Right forelimb (tissue), 1 donor: ENCODE measurements around the gene CFAP20DC.
"Not testable (repeated sequence)": the region's sequence is repeated elsewhere in the genome, so short reads cannot be mapped to it uniquely, and the experiment has no call there.

ENCODE experiments used
- DNase-seq: peaks from one replicate; pipeline ENCODE4 v3.0.0-alpha.2; 2018

CFAP20DC gene

DNA sequence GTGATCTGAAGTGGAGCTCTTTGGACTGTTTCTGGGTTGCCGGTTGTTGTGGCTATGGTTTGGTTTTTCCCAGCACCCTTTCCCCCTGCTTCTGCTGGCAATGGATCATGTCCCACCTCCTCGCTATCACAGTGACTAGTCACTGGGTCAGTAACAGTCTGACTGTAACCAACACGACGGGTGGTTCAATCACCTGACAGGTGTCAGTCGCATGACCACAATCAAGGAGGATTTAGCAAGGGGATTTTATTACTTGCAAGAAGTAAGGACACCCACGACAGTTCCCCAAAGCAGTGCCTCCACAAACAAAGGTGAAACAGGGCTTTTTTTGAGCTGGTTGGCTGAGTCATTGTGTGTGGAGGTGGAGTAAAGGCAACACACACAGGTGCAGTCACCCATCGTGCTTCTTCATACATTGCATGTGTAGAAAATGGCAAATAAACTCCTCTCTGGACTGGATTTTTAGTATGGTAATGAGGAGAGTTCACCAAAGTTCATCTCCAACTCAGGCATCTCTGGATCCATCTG is 324.4 kb downstream of the CFAP20DC start:
- no peak for DNase-seq

DNA sequence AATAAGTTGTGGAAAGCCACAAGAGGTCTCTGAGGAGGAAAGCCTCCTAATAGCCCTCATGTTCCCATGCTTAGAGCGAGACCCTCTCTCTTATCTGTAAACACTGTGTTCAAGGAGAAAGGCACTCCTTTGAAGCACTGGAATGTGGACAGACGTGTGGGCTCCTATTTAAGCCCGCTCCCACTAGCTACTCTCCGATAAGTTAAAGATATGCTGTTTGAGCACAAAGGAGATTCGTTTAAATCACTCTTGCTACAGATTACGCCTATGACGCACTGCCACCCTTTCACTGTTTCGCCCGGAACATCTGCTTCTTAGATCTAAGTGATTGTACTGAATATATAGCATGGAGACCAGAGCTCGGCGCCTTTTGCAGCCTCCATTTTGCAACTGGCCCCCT is 325.5 kb downstream of the CFAP20DC start:
- DNase-seq, result no peak

DNA sequence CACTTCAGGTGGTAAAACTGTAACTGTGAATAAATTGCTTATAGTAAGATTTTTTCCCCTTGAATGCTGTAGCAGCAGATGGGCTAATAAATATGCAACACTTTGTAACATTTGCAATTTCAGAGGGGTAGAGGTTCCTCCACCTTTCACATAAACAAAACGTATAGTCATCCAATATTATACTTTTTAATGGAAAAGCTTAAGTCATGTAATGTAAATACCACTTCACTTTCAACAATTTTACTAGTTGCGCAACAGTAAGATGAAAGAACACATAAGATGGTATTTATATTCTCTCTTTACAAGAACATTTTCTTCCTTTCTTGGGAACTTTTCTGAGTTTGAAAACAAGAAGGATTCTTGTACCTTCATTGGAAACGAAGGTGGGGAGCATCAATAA is 326.7 kb downstream of the CFAP20DC start:
- no peak for DNase-seq

DNA sequence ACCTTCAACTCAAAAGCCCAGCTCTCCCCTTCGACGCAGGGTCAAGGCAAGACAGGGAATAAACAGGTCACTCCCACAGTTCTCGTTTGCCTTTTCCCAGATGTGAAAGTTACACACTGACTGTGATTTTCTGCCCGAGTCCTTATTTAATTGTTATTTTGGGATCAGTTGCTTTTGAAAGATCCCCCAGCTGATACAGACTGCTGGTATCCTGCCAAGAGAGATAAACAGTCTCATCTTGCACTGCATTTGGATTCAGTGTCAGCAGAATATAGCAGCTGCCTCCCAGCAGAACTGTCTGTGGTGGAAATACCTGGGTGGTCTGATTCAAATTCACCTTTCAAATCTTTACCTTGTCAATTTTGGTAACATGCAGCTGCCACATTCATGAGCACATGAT is 327.3 kb downstream of the CFAP20DC start:
- DNase-seq, result no peak

DNA sequence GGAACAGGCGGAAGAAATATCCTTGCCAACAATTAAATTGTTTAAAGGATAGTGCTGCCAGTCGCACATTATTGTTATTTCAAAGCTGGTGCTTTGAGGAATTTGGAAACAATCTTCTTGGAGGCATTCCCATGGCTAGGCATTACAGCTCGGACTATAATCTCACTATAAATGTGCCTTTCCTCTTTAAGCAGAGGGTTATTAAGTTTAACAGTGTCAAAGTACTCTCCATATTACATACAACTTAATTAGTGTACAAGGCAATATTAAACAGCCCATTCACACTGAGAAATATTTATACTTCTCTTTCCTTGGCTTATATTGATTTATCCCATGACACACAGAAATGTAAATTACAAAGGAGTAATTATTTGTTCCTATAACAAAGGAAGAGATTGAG is 329.3 kb downstream of the CFAP20DC start:
- no peak for DNase-seq

DNA sequence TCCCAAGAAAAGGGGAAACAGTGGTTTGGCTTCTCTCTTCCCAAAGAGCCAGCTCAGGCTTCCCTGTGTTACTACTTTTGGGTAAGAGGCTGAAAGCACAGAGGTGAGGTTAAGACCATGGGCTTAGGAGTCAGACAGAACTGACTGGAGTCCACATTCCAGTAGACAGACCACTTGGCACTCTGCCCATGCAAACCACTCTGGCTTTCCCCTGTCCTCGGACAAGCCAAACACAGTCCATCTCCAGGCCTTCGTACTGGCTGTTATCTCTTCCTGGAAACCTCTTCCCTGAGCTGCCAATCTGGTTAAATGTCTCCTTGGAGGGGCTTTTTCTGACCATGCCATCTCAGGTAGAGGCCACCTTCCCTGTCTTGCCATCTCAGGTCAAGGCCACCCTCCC is 330.1 kb downstream of the CFAP20DC start:
- DNase-seq, result no peak

DNA sequence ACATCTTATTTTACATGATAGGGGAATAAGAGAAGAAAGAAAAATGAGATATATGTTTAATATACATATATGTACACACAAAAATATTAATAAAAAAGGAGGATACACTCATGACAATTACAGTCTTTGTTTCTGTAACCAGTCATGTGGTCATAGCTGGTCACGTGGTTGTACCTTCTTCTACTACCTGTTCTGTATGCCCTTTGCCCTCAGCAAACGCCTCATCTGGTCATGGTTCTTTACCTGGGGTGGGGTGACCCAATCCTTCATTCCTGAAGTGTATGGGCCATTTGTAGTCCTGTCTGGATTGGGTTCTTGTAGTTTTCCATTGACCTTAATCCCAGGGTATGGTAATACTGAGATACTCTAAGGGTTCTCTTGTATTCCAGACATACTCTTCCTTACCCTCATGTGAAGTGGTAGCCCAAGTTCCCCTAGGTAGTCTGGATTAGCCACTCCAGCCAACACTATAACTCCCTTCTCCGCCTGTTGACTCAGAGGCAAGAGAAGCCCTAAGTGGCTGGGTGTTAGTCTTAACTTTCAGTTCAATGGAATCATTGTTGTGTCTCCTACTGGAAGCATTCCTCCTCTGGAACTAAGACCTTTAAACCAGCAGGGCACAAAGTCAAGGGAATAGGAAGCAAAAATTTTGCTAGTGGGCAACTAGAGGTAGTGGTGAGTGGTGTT is 336.0 kb downstream of the CFAP20DC start:
- DNase-seq, result no peak

DNA sequence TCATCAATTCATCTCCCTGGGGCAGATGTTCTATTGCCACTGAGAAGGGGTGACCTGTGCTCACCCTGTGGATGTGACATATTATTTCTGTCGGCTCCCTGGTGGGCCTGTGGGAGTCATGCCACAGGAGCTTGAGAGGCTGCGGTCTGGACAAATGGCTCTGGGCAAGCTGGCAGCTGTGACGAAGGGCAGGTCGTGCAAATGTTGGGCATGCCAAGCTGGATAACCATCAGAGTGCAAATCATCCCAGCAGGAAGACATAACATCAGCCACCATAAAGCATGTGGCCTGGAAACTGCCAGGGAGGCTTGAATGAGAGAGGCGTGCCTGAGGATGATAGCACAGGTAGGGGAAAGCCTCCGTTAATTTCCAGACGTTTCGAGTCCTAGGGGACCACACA is 338.0 kb downstream of the CFAP20DC start:
- DNase-seq, result no peak

DNA sequence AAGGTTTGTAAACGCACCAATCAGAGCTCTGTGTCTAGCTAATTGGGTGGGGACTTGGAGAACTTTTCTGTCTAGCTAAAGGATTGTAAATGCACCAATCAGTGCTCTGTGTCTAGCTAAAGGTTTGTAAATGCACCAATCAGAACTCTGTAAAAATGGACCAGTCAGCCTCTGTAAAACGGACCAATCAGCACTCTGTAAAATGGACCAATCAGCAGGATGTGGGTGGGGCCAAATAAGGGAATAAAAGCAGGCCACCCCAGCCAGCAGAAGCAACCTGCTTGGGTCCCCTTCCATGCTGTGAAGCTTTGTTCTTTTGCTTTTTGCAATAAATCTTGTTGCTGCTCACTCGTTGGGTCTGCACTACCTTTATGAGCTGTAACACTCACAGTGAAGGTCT is 340.8 kb downstream of the CFAP20DC start:
- not testable (repeated sequence) for DNase-seq

DNA sequence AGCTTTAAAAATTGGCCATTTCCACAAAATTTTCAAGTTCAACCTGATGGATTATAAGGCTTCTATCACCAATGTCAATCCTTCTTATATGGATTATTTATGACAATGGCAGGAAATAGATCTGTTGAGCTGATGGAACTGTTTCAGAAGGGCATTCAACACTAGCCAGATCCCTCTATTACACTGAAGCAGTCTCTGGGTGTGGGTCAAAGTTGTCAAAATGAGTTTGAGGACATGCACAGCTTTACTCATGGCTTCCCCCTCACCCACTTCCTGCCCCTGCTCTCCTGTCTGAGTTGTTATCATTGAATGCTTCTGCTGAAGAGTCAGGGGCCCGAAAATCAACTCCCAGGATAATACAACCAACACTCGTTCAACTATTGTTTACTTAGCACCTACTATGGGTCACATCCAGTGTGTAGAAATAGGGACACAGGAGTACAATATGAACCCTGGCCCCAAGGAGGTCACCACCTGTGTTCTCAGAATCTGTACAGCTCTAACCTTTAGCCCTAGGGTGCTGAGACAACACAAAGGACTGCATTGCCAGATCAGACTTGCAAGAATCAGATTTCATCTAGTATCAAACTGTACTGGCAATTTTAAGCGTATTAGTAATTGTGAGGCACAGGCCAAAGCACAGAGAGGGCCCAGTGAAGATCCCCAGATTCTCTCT is 341.6 kb downstream of the CFAP20DC start:
- no peak for DNase-seq

DNA sequence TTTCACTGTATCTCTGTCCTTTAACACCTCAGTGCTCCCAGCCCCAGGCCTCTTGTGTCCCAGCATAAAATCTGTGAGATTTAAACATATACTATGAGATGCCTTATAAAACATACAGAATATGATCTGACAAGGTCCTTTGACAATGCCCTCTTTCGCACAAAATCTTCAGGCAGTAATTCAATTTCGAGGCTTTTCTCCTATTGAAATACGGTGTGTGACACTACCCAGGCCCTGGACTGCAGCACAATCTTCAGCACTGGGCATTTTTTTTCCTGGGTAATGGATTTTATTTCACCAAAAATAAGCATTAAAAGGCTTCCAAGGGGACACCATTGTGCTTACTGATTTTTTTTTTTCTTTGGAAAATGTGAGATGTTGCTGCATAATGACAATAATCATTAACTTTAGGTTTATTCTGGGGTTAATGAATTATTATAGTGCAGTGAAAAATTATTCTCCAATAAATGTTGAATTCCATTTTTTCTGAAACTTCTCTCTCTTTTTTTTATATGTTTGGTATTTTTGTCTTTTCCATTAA is 342.4 kb downstream of the CFAP20DC start:
- no peak for DNase-seq

DNA sequence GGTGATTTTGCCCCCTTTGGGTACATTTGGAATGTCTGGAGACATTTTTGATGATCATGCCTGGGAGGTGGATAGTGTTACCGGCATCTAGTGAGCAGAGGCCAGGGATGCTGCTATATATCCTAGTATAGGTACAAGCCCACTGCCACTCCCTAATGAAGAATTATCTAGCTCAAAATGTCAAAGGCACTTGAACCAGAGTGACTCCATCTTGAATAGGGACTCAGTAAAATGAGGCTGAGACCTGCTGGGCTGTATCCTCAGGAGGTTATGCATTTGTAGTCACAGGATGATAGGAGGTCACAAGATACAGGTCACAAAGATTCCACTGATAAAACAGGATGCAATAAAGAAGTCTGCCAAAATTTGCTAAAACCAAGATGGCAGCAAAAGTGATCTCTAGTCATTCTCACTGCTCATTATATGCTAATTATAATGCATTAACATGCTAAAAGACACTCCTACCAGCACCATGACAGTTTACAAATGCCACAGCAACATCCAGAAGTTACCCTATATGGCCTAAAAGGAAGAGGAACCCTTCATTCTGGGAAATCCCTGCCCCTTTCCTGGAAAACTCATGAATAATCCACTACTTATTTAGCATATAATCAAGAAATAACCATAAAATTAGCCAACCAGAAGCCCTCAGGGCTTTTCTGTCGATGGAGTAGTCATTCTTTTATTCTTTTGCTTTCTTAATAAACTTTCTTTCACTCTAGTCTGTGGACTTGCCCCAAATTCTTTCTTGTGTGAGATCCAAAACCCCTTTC is 343.2 kb downstream of the CFAP20DC start:
- no peak for DNase-seq

DNA sequence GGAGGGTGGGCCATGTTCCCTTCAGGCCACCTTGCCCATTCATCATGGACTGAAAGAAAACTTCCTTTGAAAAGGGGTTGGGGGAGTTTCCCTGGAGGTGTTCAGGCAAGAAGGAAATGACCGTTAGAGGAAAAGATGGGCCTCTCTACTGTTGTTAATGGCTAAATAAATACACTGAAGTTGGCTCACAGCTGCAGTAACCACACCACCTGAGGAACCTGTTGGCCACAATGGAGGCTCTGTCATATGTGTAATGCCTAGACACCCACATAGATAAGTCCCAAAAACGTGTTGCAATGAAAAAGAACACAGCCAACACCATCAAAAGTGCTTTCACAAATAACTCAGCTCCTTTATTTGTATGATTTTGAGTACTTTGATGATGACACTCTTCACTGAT is 345.1 kb downstream of the CFAP20DC start:
- DNase-seq, result no peak

DNA sequence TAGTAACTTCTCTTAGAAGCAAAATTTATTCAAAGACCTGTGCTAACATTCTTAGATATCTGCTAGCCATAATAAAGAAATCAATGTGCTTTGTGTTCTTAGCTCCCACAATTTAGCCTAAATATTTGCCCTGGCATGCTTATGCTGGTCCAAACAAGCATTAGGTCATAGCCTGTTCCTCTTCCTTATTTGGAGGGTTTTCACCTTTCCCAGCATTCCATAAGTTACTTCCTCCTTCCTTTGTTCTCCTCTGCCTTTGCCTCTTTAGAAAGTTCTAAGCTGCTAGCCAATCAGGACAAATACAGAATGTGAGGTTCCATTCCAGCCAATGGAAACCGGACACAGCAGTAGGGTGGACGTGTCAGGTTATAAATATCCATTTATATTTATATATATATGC is 345.5 kb downstream of the CFAP20DC start:
- not testable (repeated sequence) for DNase-seq

DNA sequence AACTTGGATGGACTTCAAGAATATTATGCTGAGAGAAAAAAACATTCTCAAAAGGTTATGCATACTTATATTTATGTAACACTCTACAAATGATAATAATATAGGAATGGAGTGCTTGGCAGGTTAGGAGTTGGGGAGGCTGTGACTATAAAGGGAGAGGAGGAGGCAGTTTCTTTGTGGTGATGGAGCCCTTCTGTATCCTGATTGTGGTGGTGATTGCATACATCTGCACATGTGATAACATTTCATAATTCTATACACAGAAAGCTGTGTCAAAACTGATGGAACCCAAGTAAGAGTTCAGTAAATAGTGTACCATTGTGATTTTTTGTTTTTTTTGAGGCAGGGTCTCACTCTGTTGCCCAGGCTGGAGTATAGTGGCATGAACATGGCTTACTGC is 351.6 kb downstream of the CFAP20DC start:
- no peak for DNase-seq

DNA sequence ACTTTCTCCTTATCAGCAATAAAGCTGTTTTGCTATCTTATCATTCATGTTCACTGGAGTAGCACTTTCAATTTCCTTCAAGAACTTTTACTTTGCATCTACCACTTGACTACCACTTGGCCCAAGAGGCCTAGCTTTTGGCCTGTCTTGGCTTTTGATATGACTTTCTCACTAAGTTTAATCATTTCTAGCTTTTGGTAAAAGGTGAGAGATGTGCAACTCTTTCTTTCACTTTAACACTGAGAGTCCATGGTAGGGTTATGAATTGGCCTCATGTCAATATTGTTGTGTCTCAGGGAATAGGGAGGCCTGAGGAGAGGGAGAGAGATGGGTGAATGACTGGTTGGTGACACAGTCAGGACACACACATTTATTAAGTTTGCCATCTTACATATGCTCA is 352.3 kb downstream of the CFAP20DC start:
- DNase-seq, result no peak

DNA sequence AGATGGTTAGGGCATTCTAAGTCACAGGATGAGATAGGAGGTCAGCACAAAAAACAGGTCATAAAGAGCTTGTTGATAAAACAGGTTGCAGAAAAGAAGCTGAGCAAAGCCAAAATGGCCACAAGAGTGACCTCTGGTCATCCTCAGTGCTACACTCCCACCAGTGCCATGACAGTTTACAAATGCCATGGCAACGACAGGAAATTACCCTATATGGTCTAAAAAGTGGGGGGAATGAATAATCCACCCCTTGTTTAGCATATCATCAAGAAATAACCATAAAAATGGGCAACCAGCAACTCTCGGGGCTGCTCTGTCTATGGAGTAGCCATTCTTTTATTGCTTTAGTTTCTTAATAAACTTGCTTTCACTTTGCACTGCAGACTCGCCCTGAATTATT is 353.0 kb downstream of the CFAP20DC start:
- not testable (repeated sequence) for DNase-seq

DNA sequence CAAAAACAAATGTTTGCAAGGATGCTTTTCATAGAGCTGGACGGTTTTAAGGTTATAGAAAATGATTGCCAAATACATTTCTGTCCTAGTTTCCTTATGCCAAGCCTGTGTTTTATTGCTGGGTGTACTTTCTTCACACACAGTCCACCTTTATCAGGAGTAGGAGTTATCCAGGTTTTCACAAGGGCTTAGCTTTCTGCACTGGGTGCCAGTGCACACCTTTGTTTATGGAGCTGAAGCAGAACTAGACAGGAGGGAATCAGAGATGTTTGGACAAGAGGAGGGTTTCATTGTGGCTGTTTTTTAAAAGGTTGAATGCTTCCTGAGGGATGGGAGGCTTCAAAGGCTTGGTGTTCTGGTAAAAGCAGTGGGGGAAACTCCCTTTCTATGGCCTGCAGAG is 353.7 kb downstream of the CFAP20DC start:
- DNase-seq, result no peak

DNA sequence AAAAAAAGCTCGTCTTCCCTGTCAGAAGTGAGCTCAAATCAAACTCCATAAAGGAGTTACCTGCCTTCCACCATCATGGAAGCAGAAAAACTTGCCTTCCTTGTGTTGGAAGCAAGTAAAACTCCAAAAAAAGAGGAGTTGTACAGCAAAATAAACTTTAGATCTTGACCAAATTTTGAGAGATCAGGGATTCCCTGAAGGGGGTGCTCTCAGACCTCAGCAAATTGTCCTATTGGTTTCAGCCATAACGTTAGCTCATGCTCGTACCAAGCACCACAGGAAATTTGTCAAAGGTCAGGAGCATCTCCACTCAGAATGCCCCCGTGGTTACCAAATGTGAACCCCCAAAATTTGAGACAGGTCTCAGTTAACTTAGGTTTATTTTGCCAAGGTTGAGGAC is 354.5 kb downstream of the CFAP20DC start:
- not testable (repeated sequence) for DNase-seq

DNA sequence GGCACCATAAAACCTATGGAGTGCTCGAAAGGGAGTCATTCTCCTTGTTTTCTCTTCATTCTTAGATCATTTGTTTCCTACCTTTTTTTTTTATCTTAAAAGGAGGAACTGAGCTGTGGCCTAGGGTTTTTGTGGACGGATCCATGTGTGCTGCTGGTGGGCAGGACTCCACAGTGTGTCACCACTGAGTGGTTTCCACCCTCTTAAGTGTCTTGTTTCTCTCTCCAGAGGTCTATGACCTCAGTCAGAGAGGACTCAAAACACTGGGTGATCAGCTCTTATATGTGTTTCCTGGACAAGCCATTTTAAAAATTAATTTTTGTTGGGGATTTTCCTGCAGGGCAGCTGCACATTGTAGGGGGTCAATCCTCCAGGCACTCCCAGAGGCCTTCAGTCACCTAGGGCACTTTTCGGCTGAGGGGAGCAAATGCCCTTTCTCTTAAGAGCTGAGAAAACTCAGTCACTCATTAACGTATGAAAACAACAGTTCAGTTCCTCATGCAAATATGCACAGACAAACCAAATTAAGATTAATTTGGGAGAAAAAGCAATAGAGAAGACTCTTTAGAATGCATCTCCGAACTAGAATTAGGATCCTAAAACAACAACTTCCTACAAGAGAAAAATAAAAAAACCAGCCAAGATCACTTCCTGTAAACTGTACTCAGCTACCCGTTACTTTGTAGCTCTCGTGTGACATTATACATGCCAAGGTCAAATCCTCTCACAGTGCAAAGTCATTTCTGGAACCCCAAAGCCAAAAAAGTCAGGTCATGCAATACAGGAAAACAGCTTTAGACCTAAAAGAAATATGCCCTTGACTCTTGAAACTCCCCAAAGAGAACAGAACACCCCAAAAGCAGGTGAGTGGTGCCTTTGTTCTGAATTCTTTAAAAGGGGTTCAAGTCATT is 355.6 kb downstream of the CFAP20DC start:
- no peak for DNase-seq

DNA sequence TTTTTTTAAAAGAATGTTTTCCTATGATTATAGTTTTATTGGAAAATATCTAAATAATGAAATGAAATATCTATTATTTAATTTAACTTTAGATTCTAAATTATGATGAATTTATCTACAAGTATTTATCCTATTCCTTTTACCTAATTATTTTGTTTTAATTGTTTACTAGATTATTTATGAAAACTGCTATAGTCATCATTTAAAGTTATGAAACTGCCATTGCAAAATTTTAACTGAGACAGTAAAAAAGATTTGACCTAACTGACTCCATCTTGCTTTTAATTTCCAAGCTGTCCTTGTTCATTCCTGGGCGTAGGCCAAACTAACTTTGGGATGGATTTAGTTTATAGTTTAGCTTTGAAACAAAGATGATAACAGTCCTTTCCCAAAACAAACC is 357.3 kb downstream of the CFAP20DC start:
- no peak for DNase-seq
